HCT116 (cell line): ENCODE measurements around the gene OLFML2A.

Source experiments
- EZH2 ChIP-seq: fragments of 200-600 bp; sonication (generic); IDR thresholded peaks from 2 replicates; pipeline ENCODE4 v1.6.1; 2017; ENCODE audit warnings: antibody characterized with exemption, mixed run types
- EZH2phosphoT487 ChIP-seq: fragments of 200-600 bp; IDR thresholded peaks from 2 replicates; pipeline ENCODE4 v1.6.1; 2018; ENCODE audit warnings: antibody characterized with exemption, borderline replicate concordance
- POLR2A ChIP-seq: IDR thresholded peaks from 2 replicates; pipeline ENCODE4 v1.7.0; 2011; ENCODE audit warnings: borderline replicate concordance; ENCODE audit not compliant: insufficient read depth, insufficient read length; ENCODE audit errors: extremely low read depth
- POLR2AphosphoS5 ChIP-seq: IDR thresholded peaks from 2 replicates; pipeline ENCODE4 v1.6.1; 2011; ENCODE audit warnings: mild to moderate bottlenecking, low read depth, low read length, moderate library complexity
- REST ChIP-seq: IDR thresholded peaks from 2 replicates; pipeline ENCODE4 v1.6.1; 2012; ENCODE audit warnings: low read depth
- SIN3A ChIP-seq: IDR thresholded peaks from 2 replicates; pipeline ENCODE4 v1.6.1; 2012; ENCODE audit warnings: low read depth
- ZBTB33 ChIP-seq: IDR thresholded peaks from 2 replicates; pipeline ENCODE4 v1.6.1; 2011; ENCODE audit warnings: mild to moderate bottlenecking, low read length, moderate library complexity; ENCODE audit not compliant: insufficient replicate concordance; ENCODE audit errors: extremely low read depth
- ZNF274 ChIP-seq: fragments of 200-500 bp; sonication (Bioruptor generic); IDR thresholded peaks from 2 replicates; pipeline ENCODE4 v1.6.1; 2014; ENCODE audit warnings: mild to moderate bottlenecking, low read depth, low read length, inconsistent platforms
- TF ChIP-seq, protein P1 (sequence below), 3 experiments: fragments of 200-600 bp in 1 of 3; sonication (generic) in 1 of 3; IDR thresholded peaks in 2 of 3; conservative IDR thresholded peaks in 1 of 3; 2 replicates each; pipeline ENCODE4 v1.5.1; 2012 to 2017; ENCODE audit warnings: low read depth in 2 of 3, low read length in 2 of 3, antibody characterized with exemption in 1 of 3, borderline replicate concordance in 1 of 3, control low read depth in 1 of 3, mild to moderate bottlenecking in 1 of 3, mixed read lengths in 1 of 3, mixed run types in 1 of 3, moderate library complexity in 1 of 3; ENCODE audit not compliant: insufficient read depth in 1 of 3

GRCh38 chr9:124786881-124787573, 10.1 kb downstream of the OLFML2A start:
- TF ChIP-seq, protein P1, sequence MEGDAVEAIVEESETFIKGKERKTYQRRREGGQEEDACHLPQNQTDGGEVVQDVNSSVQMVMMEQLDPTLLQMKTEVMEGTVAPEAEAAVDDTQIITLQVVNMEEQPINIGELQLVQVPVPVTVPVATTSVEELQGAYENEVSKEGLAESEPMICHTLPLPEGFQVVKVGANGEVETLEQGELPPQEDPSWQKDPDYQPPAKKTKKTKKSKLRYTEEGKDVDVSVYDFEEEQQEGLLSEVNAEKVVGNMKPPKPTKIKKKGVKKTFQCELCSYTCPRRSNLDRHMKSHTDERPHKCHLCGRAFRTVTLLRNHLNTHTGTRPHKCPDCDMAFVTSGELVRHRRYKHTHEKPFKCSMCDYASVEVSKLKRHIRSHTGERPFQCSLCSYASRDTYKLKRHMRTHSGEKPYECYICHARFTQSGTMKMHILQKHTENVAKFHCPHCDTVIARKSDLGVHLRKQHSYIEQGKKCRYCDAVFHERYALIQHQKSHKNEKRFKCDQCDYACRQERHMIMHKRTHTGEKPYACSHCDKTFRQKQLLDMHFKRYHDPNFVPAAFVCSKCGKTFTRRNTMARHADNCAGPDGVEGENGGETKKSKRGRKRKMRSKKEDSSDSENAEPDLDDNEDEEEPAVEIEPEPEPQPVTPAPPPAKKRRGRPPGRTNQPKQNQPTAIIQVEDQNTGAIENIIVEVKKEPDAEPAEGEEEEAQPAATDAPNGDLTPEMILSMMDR (IDR thresholded peaks at IDR 0.05 in 2 of 3, conservative IDR thresholded peaks at IDR 0.05 in 1 of 3; ENCODE audit: borderline replicate concordance in 1 of 3, insufficient read depth in 1 of 3, low read depth in 2 of 3, low read length in 2 of 3): no peak
- TF ChIP-seq EZH2 (no peak), EZH2phosphoT487 (no peak), REST (no peak), SIN3A (no peak), ZNF274 (no peak), POLR2A (no peak), POLR2AphosphoS5 (no peak), ZBTB33 (no peak)
